Activated naive CD8-positive, alpha-beta T cell (primary cell): ENCODE results near the gene RYR2.
"Not testable (repeated sequence)": the region's sequence is repeated elsewhere in the genome, so short reads cannot be mapped to it uniquely, and the experiment has no call there.

ENCODE experiments used
- H3K27ac Mint-ChIP-seq: one replicate; pipeline ENCODE4 v1.8.0; 2021; ENCODE audit warnings: mixed read lengths
- H3K27me3 Mint-ChIP-seq: one replicate; pipeline ENCODE4 v1.8.0; 2021; ENCODE audit warnings: mixed read lengths
- H3K36me3 Mint-ChIP-seq: one replicate; pipeline ENCODE4 v1.8.0; 2021; ENCODE audit warnings: mixed read lengths
- H3K4me1 Mint-ChIP-seq: one replicate; pipeline ENCODE4 v1.8.0; 2021; ENCODE audit warnings: low read depth, mixed read lengths
- H3K4me3 Mint-ChIP-seq: one replicate; pipeline ENCODE4 v1.8.0; 2021; ENCODE audit warnings: mild to moderate bottlenecking, mixed read lengths
- H3K9me3 Mint-ChIP-seq: one replicate; pipeline ENCODE4 v1.8.0; 2021; ENCODE audit warnings: low read depth, mixed read lengths

Gene RYR2

DNA sequence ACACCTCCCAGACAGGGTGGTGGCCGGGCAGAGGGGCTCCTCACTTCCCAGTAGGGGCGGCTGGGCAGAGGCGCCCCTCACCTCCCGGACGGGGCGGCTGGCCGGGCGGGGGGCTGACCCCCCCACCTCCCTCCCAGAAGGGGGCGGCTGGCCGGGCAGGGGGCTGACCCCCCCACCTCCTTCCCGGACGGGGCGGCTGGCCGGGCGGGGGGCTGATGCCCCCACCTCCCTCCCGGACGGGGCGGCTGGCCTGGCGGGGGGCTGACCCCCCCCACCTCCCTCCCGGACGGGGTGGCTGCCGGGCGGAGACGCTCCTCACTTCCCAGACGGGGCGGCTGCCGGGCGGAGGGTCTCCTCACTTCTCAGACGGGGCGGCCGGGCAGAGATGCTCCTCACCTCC lies 85.3 kb downstream of the RYR2 start:
- H3K9me3 Mint-ChIP-seq, H3K36me3 Mint-ChIP-seq, H3K27ac Mint-ChIP-seq, H3K4me1 Mint-ChIP-seq, H3K27me3 Mint-ChIP-seq, H3K4me3 Mint-ChIP-seq: not testable (repeated sequence)

DNA sequence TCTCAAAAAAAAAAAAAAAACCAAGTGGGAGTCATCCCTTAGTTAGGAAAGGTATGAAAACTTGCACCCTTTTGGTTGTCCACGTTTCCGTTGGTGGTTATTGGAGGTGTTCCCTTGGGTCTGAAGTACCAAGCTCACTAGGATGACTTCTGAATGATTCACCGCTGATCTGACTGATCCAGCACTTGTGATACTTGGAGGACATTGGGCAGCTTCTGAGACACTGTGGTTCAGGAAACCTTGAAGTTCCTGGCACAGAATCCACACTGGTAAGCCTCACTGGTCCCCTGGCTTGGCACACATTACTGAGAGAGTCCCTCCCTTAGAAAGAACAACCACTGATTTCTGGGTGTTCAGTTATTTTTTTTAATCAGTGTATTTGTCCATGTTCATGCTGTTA lies 91.9 kb downstream of the RYR2 start:
- Mint-ChIP-seq H3K4me3 (no peak overlapping the region), H3K27ac (no peak overlapping the region), H3K9me3 (peaks cover 7% of the 10 kb centered on the region), H3K27me3 (no peaks in the 10 kb centered on the region), H3K36me3 (no peaks in the 10 kb centered on the region), H3K4me1 (no peaks in the 10 kb centered on the region)

DNA sequence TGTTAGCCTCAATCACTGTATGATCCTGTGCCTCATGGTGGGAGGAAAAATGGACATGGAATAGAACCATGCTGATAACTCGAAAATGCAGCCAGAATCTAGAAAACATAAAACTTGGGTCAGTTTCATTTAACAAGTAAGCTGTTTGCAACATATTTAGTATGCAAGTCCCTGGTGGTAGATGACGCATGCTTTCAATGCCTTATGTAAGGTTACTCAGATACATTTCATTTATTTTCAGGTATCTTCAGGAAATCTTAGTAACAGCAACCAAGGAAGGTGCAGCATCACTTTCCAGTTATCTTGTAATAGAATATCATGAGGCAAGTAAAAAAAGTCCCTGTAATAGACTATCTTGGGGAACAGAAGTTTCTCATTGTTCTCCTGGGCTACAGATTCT lies 92.9 kb downstream of the RYR2 start:
- H3K4me1 Mint-ChIP-seq: no peaks in the 10 kb centered on the region
- peaks cover 7% of the 10 kb centered on the region for H3K9me3 Mint-ChIP-seq
- H3K27ac Mint-ChIP-seq: no peak overlapping the region
- no peaks in the 10 kb centered on the region for H3K36me3 Mint-ChIP-seq
- no peak overlapping the region for H3K4me3 Mint-ChIP-seq
- H3K27me3 Mint-ChIP-seq: no peaks in the 10 kb centered on the region

DNA sequence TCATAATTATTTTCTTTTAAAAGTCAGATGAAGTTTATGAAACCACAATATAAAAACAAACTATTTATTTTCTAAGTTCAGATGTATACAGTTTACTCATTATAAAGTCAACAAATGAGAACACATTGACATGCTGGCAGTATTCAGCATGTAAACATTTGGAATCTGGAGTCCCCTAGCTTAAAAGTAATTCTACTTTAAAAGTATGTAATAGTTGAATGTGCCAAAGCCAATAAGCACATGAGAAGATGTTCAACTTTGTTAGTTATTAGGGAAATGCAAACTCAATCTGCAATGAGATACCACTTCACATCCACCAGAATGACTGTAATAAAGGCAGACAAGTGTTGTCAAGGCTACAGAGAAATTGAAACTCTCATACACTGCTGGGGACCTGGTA lies 96.6 kb downstream of the RYR2 start:
- Mint-ChIP-seq H3K27me3 (no peaks in the 10 kb centered on the region), H3K36me3 (no peaks in the 10 kb centered on the region), H3K4me3 (no peak overlapping the region), H3K4me1 (no peaks in the 10 kb centered on the region), H3K27ac (no peak overlapping the region), H3K9me3 (no peaks in the 10 kb centered on the region)

DNA sequence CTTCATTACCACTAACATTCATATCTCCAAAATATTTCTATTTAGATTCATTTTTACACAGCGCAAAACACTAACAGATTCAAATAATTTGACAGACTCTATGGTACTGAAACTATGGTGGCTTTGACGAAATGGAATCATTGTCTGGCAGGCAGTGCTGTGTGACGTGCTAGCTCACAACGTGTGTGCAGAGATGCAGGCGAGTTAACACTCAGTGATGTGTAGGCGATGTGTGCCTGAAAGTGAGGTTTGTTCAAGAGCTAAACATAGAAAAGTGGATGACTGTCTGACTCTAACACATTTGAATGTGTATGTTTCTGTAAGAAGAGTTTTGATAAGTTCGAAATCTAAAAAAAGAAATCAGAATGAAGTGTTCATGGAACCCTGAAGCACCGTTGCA lies 97.7 kb downstream of the RYR2 start:
- Mint-ChIP-seq H3K27me3 (no peaks in the 10 kb centered on the region), H3K4me3 (no peak overlapping the region), H3K27ac (no peak overlapping the region), H3K4me1 (no peaks in the 10 kb centered on the region), H3K9me3 (no peaks in the 10 kb centered on the region), H3K36me3 (no peaks in the 10 kb centered on the region)

DNA sequence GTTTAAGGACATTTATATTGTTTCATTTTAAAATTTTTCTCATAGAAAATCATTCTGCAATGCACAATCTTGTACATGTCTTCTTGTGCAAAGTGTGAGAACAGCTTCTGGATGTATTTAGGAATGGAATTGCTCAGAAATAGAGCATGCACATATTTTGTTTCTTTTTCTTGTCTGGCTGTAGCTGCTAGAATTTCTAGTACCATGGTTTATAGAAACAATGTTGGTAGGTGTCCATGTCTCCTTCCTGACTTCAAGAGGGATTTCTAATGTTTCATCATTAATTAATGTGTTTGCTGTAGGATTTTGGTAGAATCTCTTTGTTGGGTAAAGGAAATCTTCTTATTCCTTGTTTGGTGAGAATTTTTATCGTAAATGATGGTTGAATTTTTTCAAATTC lies 99.0 kb downstream of the RYR2 start:
- Mint-ChIP-seq H3K4me1 (no peaks in the 10 kb centered on the region), H3K27me3 (peaks cover 2% of the 10 kb centered on the region), H3K4me3 (no peak overlapping the region), H3K36me3 (no peaks in the 10 kb centered on the region), H3K9me3 (no peaks in the 10 kb centered on the region), H3K27ac (no peak overlapping the region)

DNA sequence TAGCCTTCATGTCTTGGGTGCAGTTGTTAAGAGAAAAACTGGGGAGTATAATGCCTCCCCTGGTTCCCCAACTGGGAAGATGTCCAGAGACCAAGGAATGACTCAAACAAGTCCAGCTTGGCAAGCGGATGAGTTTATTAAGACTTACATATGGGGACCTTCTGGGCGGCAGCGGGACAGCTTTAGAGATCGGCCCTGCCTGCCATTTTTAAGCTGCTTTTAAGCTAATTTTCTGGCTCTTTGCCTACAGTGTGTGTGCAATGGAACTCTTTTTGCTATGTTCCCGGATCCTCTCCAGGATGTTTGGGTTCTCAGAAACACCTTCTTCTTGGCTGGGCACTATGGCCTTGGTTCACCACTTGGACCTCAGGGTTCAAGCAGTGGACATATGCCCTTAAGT lies 99.5 kb downstream of the RYR2 start:
- H3K9me3 Mint-ChIP-seq: no peaks in the 10 kb centered on the region
- no peaks in the 10 kb centered on the region for H3K4me1 Mint-ChIP-seq
- H3K27me3 Mint-ChIP-seq: peaks cover 3% of the 10 kb centered on the region
- no peak overlapping the region for H3K4me3 Mint-ChIP-seq
- H3K36me3 Mint-ChIP-seq: no peaks in the 10 kb centered on the region
- H3K27ac Mint-ChIP-seq: no peak overlapping the region

DNA sequence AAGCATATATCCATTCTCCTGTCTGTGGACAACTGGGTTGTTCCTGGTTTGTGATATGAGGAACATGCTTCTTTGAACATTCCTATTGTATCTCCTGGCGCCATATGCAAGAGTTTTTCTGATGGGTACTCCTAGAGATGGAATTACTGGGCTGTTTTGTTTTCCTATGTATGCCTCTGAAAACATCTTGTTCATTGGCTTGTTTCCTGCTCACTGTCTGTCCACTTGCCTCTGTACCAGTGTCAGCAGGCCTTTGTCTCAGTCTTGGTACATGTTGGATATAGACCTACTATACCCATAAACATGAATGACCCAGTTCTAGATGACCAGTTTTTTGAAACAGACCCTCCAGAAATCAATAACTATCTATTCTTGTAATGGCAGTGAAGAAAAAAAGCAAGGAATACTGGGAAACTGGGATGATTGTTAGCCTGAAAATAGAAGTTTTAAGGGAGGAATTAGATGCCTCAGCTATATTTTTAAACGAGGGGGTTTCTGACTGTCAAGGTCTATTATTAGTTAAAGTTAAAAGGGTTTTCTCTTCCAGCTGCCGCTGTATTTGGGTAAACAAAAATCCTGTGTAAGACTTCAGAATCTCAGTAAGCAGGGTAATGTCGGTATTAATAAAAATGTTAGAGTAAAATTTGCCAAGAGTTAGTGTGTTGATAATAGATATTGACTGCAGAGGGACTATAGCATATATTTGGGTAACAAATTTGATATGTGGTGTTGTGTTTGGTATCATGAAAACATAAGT lies 103.6 kb downstream of the RYR2 start:
- Mint-ChIP-seq H3K27ac (no peak overlapping the region), H3K27me3 (peaks cover 5% of the 10 kb centered on the region), H3K4me3 (no peak overlapping the region), H3K9me3 (no peaks in the 10 kb centered on the region), H3K36me3 (no peaks in the 10 kb centered on the region), H3K4me1 (no peaks in the 10 kb centered on the region)

DNA sequence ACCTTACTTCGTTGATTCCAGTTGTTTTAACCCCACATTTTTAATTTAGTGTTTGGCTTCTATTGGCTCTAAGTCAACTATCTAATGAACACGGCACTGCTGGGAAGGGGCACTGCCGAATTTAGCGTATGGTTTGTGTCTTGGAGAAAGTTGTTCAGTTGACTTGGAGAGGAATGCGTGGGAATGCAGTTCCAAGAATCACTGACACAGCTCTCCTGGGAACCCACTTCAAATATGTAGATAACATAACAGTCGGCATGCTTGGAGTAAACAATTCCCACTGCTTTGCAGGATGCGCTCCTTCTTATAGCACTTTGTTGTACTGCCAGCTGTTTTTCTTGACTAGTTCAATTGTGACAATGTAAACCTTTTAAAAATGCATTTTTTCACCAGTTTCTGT lies 104.3 kb downstream of the RYR2 start:
- Mint-ChIP-seq H3K4me3 (no peak overlapping the region), H3K9me3 (no peaks in the 10 kb centered on the region), H3K36me3 (no peaks in the 10 kb centered on the region), H3K27ac (no peak overlapping the region), H3K4me1 (no peaks in the 10 kb centered on the region), H3K27me3 (peaks cover 5% of the 10 kb centered on the region)

DNA sequence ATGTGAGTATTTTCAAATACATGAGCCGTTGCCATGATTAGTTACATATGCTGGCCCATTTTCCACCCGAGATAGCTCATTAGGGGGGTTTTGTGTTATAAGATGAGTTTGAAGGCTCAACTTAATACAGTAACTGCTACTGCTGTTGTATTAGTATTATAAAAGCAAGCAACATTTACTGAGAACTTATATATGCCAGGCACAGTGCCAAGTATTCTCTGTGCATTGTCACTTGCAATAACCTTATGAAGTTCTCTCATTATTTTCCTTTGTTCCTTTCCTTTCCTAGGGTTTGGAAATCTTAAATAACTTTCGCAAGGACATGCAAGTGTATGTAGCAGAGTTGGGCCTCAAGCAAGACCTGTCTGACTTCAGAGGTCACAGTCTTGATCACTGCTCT lies 107.9 kb downstream of the RYR2 start:
- Mint-ChIP-seq H3K27me3 (peaks cover 5% of the 10 kb centered on the region), H3K4me3 (no peak overlapping the region), H3K36me3 (no peaks in the 10 kb centered on the region), H3K4me1 (no peaks in the 10 kb centered on the region), H3K9me3 (no peaks in the 10 kb centered on the region), H3K27ac (no peak overlapping the region)

DNA sequence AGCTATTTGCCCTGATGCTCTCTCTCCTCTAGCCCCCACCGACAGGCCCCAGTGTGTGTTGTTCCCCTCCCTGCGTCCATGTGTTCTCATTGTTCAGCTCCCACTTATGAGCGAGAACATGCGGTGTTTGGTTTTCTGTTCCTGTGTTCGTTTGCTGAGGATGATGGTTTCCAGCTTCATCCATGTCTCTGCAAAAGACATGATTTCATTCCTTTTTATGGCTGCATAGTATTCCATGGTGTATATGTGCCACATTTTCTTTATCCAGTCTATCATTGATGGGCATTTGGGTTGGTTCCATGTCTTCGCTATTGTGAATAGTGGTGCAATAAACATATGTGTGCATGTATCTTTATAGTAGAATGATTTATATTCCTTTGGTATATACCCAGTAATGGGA lies 110.0 kb downstream of the RYR2 start:
- H3K27ac Mint-ChIP-seq, H3K27me3 Mint-ChIP-seq, H3K4me3 Mint-ChIP-seq, H3K9me3 Mint-ChIP-seq, H3K4me1 Mint-ChIP-seq, H3K36me3 Mint-ChIP-seq: not testable (repeated sequence)

DNA sequence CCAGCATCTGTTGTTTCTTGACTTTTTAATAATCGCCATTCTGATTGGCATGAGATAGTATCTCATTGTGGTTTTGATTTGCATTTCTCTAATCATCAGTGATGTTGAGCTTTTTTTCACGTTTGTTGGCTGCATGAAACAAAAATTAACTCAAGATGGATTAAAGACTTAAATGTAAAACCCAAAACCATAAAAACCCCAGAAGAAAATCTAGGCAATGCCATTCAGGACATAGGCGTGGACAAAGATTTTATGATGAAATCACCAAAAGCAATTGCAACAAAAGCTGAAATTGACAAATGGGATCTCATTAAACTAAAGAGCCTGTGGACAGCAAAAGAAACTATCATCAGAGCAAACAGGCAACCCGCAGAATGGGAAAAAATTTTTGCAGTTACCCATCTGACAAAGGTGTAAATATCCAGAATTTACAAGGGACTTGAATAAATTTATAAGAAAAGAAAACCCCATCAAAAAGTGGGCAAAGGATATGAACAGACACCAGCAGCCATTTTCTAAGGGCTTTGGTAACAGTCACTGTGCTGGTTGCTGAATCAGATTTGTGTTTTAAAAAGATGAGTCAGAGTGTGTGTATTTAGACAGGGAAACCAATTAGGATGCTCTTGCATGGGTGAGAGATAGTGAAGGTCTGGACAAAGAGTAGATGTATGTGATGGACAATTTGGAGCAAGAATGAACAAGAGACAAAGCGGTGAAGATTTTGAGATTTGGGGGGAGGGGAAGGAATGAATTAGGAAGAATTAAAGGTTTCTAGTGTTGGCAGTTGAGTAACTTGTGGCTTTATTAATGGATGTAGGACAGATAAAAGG lies 110.7 kb downstream of the RYR2 start:
- Mint-ChIP-seq H3K4me1 (no peaks in the 10 kb centered on the region), H3K9me3 (no peaks in the 10 kb centered on the region), H3K27ac (no peak overlapping the region), H3K4me3 (no peak overlapping the region), H3K36me3 (no peaks in the 10 kb centered on the region), H3K27me3 (peaks cover 4% of the 10 kb centered on the region)

DNA sequence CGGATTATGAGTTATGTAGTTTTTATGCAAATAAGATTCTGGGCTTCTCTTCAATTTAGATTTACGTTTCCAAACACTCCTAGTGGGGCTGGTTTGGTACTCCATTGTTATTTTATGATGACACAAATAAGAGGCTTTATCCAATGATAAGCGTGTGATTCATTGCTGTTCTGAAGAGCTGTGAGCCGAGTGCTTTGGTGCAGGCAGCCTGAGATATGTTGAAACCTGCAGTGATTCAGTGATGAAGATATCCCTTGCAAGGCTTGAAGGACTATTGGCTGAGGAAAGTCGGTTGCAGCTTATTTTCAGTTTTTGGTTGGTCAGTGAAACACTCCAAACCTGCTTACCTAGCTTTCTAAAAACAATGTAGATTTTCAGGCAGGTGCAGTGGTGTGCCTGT lies 112.2 kb downstream of the RYR2 start:
- H3K4me3 Mint-ChIP-seq: no peak overlapping the region

DNA sequence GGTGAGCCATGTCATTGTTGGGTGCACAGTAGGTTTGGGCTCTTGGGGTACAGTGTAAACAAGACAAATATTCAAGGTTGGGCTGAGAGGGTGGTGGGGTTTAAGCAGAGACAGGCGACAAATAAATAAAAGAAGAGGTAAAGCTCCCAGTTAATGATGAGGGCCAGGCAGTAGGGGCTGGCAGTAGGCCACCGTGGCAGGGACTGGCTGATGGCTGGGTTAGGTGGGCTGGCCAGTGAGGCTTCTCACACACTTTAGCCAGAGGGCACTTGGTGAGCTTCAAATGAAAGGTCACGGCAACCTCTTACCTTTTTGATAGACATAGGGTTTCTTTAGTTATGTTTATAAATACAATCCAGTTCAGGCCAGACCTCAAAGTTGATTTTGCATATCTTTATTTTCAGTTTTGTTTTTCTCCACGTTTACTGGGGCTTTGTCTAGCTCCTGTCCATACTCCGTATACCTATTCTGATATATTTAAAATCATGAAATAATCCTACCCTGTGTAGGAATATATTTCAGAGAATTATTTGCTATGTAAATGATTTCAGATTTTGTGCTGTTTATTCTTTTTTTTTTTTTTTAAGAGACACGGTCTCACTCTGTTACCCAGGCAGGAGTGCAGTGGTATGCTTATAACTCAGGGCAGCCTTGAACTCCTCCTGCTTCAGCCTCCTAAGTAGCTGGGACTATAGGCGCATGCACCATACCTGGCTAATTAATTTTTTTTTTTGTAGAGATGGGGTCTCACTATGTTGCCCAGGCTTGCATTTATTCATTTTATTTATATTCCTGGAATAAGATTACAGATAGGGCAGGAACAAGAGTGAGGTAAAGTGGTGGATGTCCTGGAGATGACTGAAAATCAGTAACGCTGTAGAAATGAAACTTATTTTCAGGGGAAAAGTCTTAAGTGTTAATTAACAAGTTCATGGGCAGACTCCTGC lies 122.7 kb downstream of the RYR2 start:
- no peak overlapping the region for H3K27ac Mint-ChIP-seq
- no peak overlapping the region for H3K4me3 Mint-ChIP-seq
- no peaks in the 10 kb centered on the region for H3K9me3 Mint-ChIP-seq
- no peaks in the 10 kb centered on the region for H3K36me3 Mint-ChIP-seq
- no peaks in the 10 kb centered on the region for H3K4me1 Mint-ChIP-seq
- H3K27me3 Mint-ChIP-seq: peaks cover 2% of the 10 kb centered on the region

More for the DNA sequence above, 112.2 kb downstream of the RYR2 start:
- no peaks in the 10 kb centered on the region for H3K36me3 Mint-ChIP-seq
- H3K9me3 Mint-ChIP-seq: no peaks in the 10 kb centered on the region
- no peak overlapping the region for H3K27ac Mint-ChIP-seq
- H3K4me1 Mint-ChIP-seq: no peaks in the 10 kb centered on the region
- H3K27me3 Mint-ChIP-seq: peaks cover 4% of the 10 kb centered on the region

DNA sequence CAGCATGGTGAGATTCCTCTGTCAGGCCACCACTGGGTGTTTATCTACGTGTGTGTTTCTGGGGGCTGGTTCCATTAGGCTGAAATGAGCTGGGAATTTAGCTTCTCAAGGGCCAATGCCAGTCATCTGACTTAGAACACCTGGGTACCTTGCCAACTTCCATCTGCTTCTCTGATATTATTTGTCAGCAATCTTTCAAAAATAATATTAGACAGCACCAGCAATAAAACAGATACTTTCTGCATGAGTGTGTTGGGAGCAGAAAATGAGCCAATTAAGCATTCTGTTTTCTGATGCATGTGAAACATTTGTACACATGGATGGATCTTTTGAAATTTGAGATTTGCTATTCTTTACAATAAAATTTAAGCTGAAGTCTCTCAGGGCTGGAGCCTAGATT lies 124.1 kb downstream of the RYR2 start:
- no peaks in the 10 kb centered on the region for H3K4me1 Mint-ChIP-seq
- no peak overlapping the region for H3K27ac Mint-ChIP-seq
- H3K4me3 Mint-ChIP-seq: no peak overlapping the region
- H3K36me3 Mint-ChIP-seq: no peaks in the 10 kb centered on the region
- H3K27me3 Mint-ChIP-seq: peaks cover 9% of the 10 kb centered on the region
- no peaks in the 10 kb centered on the region for H3K9me3 Mint-ChIP-seq
